ENCODE data around the gene PKP4. TPM values are rescaled to one million over a fixed set of nuclear protein-coding genes. Genes with fewer than 3 reads are reported as not detected.

PKP4 gene
- polyA plus RNA-seq, 1 donor, result 26.7 TPM

DNA sequence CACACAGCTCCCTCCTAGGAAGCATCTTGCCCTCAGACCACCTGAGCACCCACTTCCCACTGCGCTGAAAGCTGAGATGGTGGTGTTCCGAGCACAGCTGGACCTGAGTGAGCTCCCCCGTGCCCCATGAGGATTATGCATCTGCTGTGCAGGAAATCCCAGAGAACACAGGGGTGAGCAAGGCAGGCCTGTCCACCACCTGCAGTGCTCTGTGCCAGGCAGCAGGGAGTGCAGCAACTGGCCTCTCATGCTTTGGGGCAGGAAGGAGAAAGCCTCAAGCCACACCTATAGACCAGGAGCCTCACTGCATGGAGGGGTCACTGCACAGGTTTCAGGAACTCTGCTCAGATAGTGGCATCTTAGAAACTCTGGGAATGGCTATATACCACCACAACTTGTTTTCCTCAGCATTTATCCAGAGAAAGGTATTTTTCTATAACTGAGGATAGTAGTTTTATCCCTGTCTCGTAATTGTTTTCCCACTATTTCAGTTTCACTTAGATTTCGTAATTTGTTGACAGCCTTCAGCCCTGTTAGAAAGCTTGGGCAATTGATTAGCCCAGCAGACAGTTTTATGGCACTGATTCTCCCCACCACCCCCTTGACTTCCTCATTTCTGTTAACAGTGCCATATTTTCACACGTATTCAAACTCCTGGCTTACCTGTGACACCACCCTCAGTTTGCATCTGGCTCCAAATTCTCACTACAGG lies 194.1 kb downstream of the PKP4 start:
- no peak for DNase-seq

DNA sequence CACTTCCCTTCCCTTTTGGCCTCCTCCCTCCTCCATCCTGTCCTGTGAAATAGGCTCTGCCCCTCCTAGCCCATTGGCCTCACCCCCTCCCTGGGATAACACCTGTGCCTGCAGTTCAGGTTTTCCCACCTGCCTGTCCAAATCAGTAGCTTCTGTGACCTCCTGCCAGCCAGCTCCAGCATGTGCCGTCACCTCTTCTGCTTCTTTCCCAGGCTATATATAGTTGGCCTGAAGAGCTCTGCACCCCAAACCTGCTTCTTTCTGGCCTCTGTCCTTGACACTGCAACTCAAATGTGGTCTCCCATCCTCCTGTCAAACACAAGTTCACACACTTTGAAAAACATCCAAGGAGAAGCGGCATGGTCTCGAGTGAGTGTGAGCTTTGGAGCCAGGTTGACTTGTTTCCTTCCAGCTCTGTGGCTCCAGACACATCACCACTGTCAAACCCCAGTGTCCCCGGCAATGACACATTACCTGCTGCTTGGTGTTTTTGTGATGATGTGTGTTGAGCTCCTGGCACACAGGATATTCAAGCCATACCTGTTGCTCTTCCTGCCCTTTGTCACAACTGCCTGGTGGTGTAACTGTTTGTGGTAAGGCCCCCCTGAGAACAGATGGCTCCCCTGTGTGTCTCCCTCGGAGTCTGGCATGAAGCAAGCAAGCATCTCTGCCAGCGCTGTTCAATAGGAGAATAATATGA lies 194.8 kb downstream of the PKP4 start:
- DNase-seq, result no peak

DNA sequence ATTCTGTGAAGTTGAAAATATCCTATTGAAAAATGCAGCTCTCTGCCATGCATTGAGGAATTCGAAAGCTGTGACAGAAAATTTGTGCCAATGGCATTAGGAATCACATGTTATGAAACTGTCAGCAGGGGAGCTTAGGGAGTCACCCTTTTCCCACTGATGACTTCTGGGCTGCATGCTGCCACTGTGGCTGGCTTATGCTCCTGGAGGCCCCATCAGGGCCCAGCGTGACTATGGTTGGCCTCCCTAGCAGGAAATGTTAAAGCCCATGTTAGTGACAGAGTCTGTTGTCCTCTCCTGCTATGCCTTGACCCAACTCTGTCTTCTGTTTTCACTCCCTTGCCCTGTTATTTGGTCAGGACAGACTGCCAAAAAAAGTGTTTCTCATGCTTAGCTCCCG lies 198.9 kb downstream of the PKP4 start:
- no peak for DNase-seq

DNA sequence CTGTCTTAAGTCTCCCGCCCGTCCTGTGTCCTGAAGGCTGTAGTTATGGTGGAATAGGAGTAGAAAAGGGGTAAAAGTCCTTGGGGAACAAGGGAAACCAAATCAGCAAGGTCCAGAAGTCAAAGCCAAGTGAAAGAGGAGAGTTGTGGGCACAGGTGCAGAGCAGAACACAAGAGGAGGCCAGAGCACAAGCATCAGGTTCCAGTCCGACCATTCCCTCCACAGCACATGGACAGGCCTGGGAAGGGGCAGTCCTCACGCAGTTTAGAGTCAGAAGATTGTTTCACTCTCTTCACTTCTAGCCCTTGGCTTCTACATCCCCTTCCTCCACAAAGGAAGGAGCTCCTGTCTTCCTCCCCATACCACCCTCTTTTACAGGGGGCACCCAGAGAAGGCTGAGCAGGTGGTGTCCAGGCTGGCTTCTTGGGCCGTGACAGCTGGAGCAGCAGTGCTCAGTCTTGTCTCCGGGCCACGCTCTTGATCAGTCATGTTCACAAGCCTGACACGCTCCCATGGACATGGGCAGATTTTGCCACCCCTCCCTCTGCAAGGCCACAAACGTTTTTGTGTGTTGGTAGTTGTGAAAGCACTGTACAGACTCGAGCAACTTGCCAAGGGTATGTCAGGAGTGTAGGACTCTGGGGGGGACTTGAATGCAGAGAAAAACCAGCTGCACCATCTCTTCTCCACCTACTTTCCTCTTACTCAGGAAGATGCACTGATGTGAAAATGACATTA lies 199.9 kb downstream of the PKP4 start:
- DNase-seq, result no peak

DNA sequence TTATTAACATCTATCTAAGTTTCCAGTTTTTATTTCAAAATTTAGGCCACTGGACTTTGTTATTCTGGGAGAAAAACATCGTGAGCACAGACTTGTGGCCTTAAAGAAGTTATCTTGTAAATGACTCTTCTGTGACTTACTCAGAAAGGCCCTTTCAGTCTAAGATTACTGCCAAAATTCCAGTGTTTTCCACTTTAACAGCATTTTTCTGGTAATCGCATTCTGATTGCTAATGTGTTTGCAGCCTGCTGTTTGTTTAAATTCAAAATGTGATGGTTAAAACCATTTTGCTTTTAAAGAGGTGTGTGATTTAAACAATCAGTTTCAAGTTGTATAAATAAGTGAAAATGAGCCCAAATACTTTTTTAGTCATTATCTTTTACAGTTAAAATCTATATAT lies 201.6 kb downstream of the PKP4 start:
- no peak for DNase-seq

DNA sequence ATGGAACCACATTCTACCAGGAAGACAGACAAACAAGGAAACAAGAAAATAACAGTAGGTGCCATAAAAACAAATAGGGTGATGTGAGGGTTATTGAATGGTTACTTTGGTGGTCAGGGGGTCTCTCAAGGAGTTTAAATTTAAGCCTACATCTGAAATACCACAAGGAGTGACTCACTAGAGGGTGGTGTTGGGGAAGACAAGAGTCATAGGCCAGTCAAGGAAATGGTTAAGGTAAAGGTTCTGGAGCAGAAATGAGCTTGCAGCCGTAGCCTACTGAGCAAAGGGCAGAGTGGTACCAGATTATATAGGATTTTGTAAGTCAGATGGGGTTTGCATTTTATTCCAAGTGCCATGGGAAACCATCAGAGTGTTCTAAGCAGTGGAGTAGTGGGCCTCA lies 202.7 kb downstream of the PKP4 start:
- no peak for DNase-seq

DNA sequence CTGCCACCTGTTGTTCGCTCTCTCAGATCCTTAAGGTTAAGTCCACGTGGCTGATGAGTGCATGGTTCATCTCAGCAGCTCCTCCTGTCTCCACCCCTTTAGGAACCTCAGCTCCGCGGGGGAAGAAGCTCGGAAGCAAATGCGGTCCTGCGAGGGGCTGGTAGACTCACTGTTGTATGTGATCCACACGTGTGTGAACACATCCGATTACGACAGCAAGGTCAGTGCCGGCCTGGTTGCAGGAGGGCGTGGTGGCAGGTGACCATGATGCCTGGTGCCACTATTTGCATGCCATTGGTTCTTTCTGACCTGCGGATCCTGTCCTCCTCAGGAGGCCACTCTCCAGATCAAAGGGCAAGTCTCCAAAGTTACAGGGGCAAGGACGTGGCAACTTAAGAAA lies 204.5 kb downstream of the PKP4 start:
- no peak for DNase-seq

DNA sequence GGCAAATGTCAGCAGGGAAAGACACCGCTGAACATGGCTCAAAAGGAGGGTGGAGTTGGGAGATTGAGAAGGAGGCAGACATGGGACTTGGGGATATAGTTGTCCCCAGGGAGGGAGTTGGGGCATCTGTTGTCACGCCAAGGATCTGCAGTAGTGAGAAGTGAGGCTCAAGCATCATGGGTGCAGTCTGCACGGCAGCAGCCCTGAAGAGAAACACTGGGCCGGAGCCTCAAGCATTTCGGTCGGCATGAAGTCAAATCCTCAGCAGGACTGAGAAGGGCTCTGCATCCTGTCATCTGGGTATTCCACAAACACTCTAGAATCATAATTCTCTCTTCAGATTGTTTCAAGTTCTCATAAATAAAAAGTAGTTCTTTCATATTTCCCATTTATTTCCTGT lies 205.7 kb downstream of the PKP4 start:
- DNase-seq, result no peak

DNA sequence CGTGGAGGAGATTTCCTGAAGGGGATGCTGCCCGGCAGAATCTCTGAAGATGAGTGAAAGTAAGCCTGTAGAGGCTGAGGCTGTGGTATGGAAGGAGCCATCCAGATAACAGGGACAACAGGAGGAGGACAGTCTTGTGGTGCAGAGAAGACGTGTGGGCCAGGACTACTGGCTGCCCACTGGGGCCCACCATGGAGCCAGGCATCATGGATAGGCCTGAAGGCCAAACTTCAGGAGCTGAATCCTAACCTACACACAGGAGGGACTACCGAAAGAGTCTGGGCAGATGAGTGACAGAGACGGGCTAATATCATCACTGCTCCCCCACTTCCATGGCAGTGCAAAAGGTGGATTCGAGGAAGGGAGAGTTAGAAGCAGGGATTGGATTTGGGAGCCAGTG lies 207.0 kb downstream of the PKP4 start:
- DNase-seq, result no peak

DNA sequence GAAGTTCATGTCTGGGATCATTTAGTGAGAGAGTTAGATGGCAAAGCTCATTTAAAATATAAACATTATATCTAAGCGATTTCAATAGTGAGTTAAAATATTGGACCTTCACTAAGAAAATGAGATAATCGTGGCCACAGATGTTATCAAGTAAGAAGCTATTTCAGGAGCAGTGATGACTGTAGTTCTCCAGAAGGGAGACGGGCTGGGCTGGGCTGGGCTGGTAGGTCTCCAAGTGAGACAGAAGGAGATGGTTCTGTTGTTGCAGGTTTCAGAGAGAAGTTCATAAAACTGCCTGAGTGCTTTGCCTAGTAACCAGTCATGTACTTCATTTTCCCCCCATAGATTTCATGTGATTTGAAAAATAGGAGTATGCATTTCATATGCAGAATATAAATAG lies 208.2 kb downstream of the PKP4 start:
- DNase-seq, result no peak

DNA sequence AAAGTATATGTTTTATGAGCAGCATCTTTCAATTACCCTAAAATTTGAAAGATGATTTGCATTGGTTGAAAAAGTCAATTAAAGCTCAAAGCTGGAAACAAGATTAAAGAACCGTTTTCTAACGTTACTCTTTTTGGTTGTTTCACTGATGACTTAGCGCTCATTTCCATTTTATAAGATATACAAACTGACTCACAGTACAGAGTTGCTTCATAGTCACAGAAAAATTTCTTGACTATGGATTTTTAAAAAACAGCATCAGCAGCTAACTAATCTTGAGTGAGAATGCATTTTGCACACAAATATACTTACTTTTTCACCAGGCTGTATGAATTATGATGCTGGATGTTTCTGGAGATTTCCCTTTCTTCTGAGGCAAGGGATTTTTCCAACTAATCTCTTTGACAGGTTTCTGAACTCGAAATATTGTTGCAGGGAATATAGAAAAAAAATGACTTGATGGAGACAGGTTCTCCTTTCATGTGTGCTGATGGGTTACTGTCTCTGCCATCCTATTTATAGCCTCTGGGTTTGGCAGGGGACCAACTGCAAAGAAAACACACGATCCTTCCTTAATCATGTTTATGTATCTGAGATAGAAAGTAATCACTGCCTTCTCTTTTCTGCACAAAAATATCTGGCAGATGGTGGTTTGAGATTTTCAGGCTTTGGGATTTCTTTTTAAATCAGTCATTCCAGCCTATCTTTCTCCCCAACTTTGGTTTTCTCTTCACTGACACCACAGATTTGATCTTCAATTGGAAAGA lies 209.0 kb downstream of the PKP4 start:
- no peak for DNase-seq

DNA sequence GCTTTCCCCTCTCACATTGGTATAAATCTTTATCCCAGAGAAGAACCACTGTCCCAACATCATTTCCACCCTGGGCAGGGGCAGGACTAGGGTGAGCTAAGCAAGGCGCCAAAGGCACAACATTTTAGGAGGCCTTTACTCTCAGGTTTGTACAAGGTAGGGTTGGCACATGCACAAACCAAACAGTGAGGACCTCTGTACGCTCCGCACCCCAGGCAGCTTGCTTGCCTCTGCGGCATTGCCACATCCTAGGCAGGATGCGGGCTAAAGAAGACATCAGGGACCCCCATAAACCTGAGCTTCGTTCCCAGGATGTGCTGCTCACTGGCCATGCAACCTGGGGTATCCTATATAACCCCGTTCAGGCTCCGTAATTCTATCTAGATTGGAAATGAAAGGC lies 210.2 kb downstream of the PKP4 start:
- DNase-seq, result no peak

DNA sequence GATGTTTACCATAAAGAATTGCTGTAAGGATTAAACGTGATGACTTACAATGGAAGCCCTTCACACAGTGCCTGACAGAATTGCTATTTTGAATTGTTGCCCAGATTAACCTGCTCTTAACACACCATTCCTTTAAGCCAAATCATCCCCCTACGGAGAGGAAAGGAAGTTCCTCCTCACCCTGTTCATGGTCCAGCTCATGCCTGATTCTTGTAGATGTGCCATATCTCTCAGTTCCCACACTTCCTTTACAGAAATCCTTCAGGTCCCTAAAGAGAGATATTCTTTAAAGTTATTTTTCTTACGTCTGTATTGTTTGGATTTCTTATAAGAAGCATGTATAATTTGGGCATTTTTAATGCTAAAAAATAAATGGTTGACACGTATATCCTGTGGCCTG lies 210.8 kb downstream of the PKP4 start:
- DNase-seq, result no peak

DNA sequence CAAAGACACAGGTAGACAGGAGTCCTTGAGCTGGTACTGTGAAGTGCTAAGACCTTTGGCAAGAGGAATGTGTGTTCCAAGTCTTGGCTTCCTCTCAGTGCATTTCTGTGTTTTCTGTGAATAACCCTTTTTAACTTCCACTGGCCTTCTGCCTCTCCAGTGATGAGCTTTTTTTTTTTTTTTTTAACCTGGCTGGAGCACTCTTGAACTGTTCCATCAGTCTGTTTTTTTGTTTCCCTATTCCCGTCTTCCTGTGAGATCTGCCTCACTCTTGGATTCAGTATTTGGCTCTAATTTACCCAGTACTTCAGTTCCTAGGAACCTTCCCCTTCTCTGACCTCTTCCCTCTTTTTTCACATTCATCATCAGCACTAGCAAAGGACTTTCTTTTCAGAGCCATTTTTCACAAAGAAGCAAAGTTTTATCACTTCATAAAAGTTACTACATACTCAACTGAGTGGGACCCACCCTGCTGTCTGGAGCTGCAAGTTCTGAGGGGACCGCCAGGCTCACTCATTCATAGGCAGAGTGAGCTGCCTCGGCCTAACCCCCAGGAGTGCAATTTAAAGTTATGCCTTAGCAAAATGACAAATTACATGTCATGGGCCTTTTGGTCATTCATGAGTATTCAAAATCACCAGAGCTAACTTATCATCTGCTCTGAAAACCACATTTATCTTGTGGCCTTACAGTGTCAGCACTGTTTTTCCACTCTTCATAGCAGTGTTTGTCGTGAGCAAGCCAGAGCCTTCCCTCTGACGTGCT lies 211.4 kb downstream of the PKP4 start:
- peak; percentile 73 for DNase-seq

DNA sequence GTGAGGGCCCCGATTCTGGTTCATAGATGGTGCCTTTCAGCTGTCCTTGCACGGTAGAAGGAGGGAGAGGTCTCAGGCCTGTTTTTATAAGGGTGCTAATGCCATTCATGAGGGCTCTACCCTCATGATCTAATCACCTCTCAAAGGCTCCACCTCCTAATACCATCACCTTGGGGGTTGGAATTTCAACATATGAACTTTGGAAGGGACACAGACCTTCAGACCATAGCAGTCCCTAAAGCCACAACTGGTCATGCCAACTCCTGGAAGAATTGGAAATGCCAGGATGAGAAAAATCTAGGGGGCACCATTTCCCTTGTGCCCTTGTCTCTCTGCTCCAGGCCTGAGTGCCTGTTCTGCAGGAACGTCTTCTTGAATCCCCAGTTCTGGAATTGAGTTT lies 213.5 kb downstream of the PKP4 start:
- no peak for DNase-seq

DNA sequence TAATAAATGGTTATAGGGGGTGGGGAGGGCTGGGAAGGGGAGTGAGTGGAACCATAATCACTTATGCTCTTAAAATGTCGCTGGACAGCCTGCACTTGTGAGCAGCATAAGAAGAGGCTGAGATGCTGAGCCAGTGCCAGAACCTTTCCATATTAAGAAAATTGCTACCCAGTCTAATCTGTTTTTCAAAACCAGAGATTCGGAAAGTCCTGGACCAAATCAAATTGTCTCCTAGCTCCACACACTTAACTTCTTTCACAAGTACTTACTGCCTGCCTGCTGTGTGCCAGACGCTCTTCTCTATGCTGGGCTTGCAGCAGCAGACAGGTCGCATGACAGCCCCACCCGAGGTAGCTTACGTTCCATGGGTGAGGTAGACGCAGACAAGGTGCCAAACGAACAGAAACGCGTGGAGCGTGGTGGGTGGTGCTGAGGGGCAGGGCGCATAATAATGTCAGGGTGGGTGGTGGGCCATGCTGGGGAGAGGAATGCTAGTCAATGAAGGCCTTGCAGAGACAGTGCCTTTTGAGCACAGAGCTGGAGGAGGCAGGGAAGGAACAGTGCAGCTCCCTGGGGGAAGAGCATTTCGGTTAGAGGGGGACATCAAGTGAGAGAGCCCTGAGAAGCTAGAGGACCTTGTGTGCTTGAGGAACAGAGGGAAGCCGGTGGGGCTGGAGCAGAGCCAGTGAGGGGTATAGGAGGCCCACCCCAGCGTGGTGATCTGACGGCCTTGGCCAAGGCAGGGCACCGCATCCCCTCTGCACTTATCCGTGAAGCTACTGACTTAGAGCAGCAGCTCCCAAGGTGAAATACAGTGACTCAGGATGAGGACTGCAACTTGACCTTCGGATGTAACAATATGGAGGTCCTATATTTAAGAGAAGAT lies 214.9 kb downstream of the PKP4 start:
- DNase-seq, result no peak

DNA sequence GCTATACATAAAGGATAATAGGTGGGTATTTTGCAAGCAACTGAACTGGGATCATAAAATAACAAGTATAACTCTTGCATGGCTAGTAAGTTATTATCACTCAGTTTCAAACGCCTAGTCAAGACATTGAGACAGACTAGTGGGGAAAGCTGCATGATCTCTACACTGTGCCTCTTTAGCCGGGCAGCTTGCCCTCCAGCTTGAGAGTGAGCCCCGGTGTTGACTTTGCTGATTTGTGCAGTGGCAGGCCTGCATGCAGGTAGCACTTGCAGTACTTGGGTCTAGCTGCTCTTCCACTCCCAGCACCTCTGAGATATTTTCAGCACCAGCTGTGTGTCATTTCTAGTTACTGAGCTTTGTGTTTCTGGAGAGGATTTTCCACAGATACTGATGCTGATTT lies 219.5 kb downstream of the PKP4 start:
- no peak for DNase-seq

DNA sequence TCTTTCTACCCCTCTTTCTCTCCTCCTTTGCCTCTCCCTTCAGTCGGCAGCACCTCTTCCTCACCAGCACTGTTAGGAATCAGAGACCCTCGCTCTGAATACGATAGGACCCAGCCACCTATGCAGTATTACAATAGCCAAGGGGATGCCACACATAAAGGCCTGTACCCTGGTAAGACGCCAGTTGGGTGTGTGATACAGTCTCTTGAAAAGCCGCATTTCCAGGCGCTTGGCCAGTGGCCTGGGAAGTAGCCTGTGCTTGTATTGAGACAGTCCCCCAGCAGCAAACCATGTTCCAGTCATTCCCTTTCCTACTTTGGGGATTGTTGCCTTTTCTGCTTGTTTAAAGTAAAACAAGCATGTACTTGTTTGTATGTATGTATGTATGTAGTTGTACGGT lies 219.9 kb downstream of the PKP4 start:
- no peak for DNase-seq

DNA sequence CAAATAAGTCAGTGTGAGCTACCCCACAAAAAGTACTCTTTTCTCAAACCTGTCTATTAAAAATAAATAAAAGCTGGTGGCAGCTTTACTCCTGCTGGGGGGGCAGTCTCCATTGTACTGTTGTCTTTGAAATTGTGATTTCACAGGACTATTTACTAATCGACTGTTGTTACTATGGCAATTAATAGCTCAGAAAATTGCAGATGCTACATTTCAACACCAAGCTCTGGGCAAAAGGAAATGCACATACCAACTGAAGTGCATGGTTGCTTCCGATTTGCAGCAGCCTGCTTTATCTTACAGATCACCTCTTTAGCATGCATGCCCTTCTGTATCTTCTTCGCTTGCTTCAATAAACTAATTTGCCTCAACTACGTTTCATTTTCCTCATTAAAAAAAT lies 220.8 kb downstream of the PKP4 start:
- no peak for DNase-seq

DNA sequence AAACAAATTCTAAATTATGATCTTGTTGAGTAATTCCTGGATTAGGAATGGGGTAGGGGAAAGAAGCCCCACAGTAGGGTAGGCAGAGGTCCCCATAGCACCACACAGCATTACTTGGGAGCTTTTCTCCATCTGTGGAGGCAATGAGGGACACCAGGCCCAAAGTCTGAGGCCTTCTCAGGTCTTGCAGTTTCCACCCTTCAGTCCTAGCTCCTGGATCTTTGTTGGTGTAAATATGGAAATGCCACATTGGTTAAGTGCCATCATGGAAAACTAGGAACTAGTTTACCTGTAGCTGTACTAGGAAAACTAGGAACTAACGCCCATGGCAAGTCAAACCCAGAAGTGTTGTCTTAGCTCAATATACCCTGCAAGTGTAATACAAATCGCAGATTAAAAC lies 225.1 kb downstream of the PKP4 start:
- DNase-seq, result no peak

DNA sequence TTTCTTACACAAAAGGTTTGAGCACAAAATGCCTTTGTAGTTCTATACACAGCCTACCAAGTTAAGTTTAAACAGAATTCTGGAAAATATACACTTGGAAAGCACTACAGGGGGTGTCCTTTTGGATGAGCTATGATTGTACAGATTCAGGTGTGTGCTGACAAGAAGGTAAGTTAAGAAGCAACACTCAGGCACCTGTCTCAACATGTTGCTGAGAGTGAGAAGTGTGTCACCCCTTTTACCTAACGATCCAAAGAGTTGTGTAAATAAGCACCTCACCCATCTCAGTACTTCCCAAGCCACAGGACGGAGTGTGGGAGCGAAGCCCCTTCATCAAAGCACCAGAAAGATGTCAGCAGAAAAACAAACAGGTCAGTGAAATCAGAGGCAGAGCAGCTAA lies 228.9 kb downstream of the PKP4 start:
- no peak for DNase-seq

All from hindlimb muscle (tissue), 1 donor.